Mononuclear cell (primary cell): ENCODE results near the gene ECHDC1. TPM values are rescaled to one million over a fixed set of nuclear protein-coding genes. Genes with fewer than 3 reads are reported as not detected.

Experiments
- H3K27me3 ChIP-seq: 2 replicates; pipeline ENCODE4 v1.6.0; 2011; ENCODE audit warnings: low read length, control low read depth; ENCODE audit not compliant: insufficient read depth
- H3K4me1 ChIP-seq: 2 replicates; pipeline ENCODE4 v1.5.1; 2011; ENCODE audit warnings: mild to moderate bottlenecking, low read length, control low read depth; ENCODE audit not compliant: insufficient read depth
- H3K4me3 ChIP-seq: 2 replicates; pipeline ENCODE4 v1.5.1; 2011; ENCODE audit warnings: mild to moderate bottlenecking, low read length, moderate library complexity
- H3K9me3 ChIP-seq: 2 replicates; pipeline ENCODE4 v1.5.1; 2011; ENCODE audit warnings: low read depth, mild to moderate bottlenecking, control low read depth, low read length
- total RNA-seq: library from RNA; depleted of rRNA; stranded (reverse); fragments of >200 nt; gene quantifications from one replicate; pipeline ENCODE4 v1.2.3, GENCODE V29; 2012

Gene ECHDC1
- total RNA-seq, 1 donor = 17.9 TPM

GRCh38 chr6:127305741-127306140 is 37.7 kb downstream of the ECHDC1 start:
- Histone ChIP-seq H3K4me1 (peaks cover 13% of the 10 kb centered on the region), H3K27me3 (no peaks in the 10 kb centered on the region), H3K9me3 (peaks cover 12% of the 10 kb centered on the region), H3K4me3 (no peak overlapping the region)

GRCh38 chr6:127303917-127304316 is 39.5 kb downstream of the ECHDC1 start:
- Histone ChIP-seq H3K27me3 (no peaks in the 10 kb centered on the region), H3K9me3 (peaks cover 11% of the 10 kb centered on the region), H3K4me1 (peaks cover 13% of the 10 kb centered on the region), H3K4me3 (no peak overlapping the region)

- Histone ChIP-seq H3K9me3 (peaks cover 2% of the 10 kb centered on the region), H3K4me1 (peaks cover 13% of the 10 kb centered on the region), H3K27me3 (no peaks in the 10 kb centered on the region), H3K4me3 (no peak overlapping the region)
These were observed 40.4 kb downstream of the ECHDC1 start for GRCh38 chr6:127302728-127303660.

DNA sequence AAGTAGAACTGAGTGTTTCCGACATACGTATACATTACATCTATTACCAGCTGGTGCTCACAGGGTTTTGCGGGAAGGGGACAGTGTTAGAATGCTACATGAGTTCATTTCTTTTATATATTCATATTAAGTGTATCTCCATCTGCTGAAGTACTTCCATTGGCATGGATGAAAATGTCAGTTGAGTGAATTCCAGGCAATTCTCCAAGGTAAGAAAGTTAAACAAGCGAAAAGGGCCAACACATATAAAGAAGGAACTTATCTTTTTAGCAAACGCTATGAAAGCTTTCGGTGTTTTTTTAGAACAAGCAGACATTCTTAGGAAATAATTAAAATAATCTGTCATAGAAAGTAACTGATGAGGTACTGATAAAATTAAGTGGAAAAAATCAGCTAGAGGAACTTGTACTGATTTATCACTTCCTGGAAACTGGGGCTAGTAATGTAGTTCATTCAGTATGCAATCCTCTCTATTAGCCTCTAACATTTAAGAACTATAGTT is 42.2 kb downstream of the ECHDC1 start:
- no peak overlapping the region for H3K4me3 ChIP-seq
- H3K27me3 ChIP-seq = no peaks in the 10 kb centered on the region
- H3K4me1 ChIP-seq = peaks cover 13% of the 10 kb centered on the region
- H3K9me3 ChIP-seq = no peaks in the 10 kb centered on the region

- H3K4me3 ChIP-seq = no peak overlapping the region
- peaks cover 13% of the 10 kb centered on the region for H3K4me1 ChIP-seq
- H3K27me3 ChIP-seq = no peaks in the 10 kb centered on the region
- H3K9me3 ChIP-seq = no peaks in the 10 kb centered on the region
These were observed 43.0 kb downstream of the ECHDC1 start for GRCh38 chr6:127300411-127300810.

- H3K9me3 ChIP-seq = no peaks in the 10 kb centered on the region
- no peaks in the 10 kb centered on the region for H3K27me3 ChIP-seq
- no peak overlapping the region for H3K4me3 ChIP-seq
- H3K4me1 ChIP-seq = peaks cover 13% of the 10 kb centered on the region
These were observed 43.7 kb downstream of the ECHDC1 start for GRCh38 chr6:127299522-127300240.

- H3K9me3 ChIP-seq = no peaks in the 10 kb centered on the region
- H3K4me3 ChIP-seq = no peak overlapping the region
- H3K27me3 ChIP-seq = no peaks in the 10 kb centered on the region
- peaks cover 6% of the 10 kb centered on the region for H3K4me1 ChIP-seq
These were observed 44.9 kb downstream of the ECHDC1 start for GRCh38 chr6:127298475-127298874.

GRCh38 chr6:127297502-127298070 is 45.8 kb downstream of the ECHDC1 start:
- Histone ChIP-seq H3K4me1 (peaks cover 3% of the 10 kb centered on the region), H3K4me3 (no peak overlapping the region), H3K27me3 (no peaks in the 10 kb centered on the region), H3K9me3 (no peaks in the 10 kb centered on the region)

GRCh38 chr6:127291495-127291894 is 51.9 kb downstream of the ECHDC1 start:
- no peak overlapping the region for H3K4me3 ChIP-seq
- no peaks in the 10 kb centered on the region for H3K4me1 ChIP-seq
- no peaks in the 10 kb centered on the region for H3K27me3 ChIP-seq
- no peaks in the 10 kb centered on the region for H3K9me3 ChIP-seq

GRCh38 chr6:127290391-127291265 is 52.8 kb downstream of the ECHDC1 start:
- no peak overlapping the region for H3K4me3 ChIP-seq
- H3K9me3 ChIP-seq = no peaks in the 10 kb centered on the region
- no peaks in the 10 kb centered on the region for H3K4me1 ChIP-seq
- no peaks in the 10 kb centered on the region for H3K27me3 ChIP-seq

GRCh38 chr6:127289934-127290333 is 53.5 kb downstream of the ECHDC1 start:
- H3K4me1 ChIP-seq = no peaks in the 10 kb centered on the region
- no peak overlapping the region for H3K4me3 ChIP-seq
- no peaks in the 10 kb centered on the region for H3K9me3 ChIP-seq
- no peaks in the 10 kb centered on the region for H3K27me3 ChIP-seq

DNA sequence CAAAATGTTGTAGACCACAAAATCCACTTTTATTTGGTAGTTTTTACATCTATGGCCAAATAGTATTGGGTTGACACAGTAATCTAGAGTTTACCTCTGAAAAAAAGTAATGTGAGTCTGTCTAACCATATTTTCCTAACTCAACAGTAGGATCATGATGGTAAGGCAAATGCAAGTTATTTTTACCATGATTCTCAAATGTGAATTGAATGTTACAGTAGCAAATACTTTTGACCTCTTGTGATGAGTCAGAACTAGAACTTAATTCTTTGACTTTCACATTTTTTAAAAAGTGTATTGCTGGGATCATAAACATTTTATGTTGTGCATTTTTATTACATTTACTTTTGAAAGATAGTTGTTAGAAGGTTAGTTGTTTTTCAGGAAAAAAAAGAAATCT is 54.7 kb downstream of the ECHDC1 start:
- Histone ChIP-seq H3K4me1 (no peaks in the 10 kb centered on the region), H3K4me3 (no peak overlapping the region), H3K27me3 (no peaks in the 10 kb centered on the region), H3K9me3 (no peaks in the 10 kb centered on the region)

DNA sequence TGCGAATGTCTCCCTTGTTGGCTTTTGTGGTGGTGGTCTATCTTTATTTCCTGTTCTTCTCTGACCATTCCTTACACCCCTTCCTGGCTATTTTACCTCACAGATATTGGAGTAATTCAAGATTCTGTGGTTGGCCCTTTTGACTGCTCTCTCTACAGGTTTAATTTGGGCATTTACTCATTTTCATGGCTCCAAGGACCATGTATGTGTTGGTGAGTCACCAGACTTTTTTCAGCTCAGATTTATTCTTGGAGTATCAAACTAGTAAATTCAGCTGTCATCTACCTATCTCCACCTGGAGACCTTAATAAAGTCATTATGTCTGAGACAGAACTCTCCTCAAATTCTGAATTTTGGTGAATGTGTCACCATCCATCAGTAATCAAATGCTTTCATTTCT is 61.2 kb downstream of the ECHDC1 start:
- Histone ChIP-seq H3K27me3 (no peaks in the 10 kb centered on the region), H3K4me3 (no peak overlapping the region), H3K4me1 (peaks cover 7% of the 10 kb centered on the region), H3K9me3 (no peaks in the 10 kb centered on the region)

- Histone ChIP-seq H3K4me1 (peaks cover 13% of the 10 kb centered on the region), H3K27me3 (no peaks in the 10 kb centered on the region), H3K9me3 (no peaks in the 10 kb centered on the region), H3K4me3 (no peak overlapping the region)
These were observed 63.6 kb downstream of the ECHDC1 start for GRCh38 chr6:127279815-127280214.
